A673 (cell line): Measurements from ENCODE around the gene CEACAM5. TPM values are rescaled to one million over a fixed set of nuclear protein-coding genes. Genes with fewer than 3 reads are reported as not detected.

Experiments used
- BruUV-seq: library from RNA; stranded (reverse); fragments of 400-500 nt; replicated peaks from 2 replicates; lab custom pipeline; 2021; lab: Mats Ljungman, UMichigan
- CTCF ChIA-PET: fragments of 300-600 bp; sonication (Branson Sonifier 250); formaldehyde crosslinking; loops from one replicate; lab custom pipeline; 2022; ENCODE audit warnings: antibody characterized with exemption; lab: Charles Lee
- POLR2A ChIA-PET: fragments of 300-600 bp; sonication (Branson Sonifier 250); formaldehyde crosslinking; loops from one replicate; lab custom pipeline; 2022; ENCODE audit warnings: antibody characterized with exemption; ENCODE audit not compliant: low non-redundant PET; lab: Charles Lee
- DNase-seq: peaks from one replicate; pipeline ENCODE4 v3.0.0-alpha.2; 2015; ENCODE audit warnings: low spot score
- H3K27ac ChIP-seq: fragments of 200-600 bp; sonication (generic); 2 replicates; pipeline ENCODE4 v1.5.1; 2016; ENCODE audit warnings: mixed run types, low read depth, mild to moderate bottlenecking, mixed read lengths, antibody characterized with exemption, low read length; ENCODE audit not compliant: poor library complexity, severe bottlenecking
- H3K27me3 ChIP-seq: fragments of 200-600 bp; sonication (generic); replicated peaks from 2 replicates; pipeline ENCODE4 v1.6.1; 2017; ENCODE audit warnings: mixed run types, low read depth, mild to moderate bottlenecking, mixed read lengths, antibody characterized with exemption, low read length; ENCODE audit not compliant: insufficient read depth, poor library complexity
- H3K36me3 ChIP-seq: fragments of 200-600 bp; sonication (generic); 2 replicates; pipeline ENCODE4 v1.6.1; 2016; ENCODE audit warnings: mixed run types, mild to moderate bottlenecking, mixed read lengths, antibody characterized with exemption, low read length; ENCODE audit not compliant: insufficient read depth, poor library complexity, severe bottlenecking
- H3K4me1 ChIP-seq: fragments of 200-600 bp; sonication (generic); 2 replicates; pipeline ENCODE4 v1.6.1; 2017; ENCODE audit warnings: mixed run types, mild to moderate bottlenecking, mixed read lengths, antibody characterized with exemption, low read length; ENCODE audit not compliant: insufficient read depth, poor library complexity, severe bottlenecking
- H3K4me3 ChIP-seq: fragments of 200-600 bp; sonication (generic); 2 replicates; pipeline ENCODE4 v1.5.1; 2016; ENCODE audit warnings: low read depth, mixed run types, mild to moderate bottlenecking, mixed read lengths, low read length; ENCODE audit not compliant: poor library complexity, severe bottlenecking
- H3K9me3 ChIP-seq: fragments of 200-600 bp; sonication (generic); 2 replicates; pipeline ENCODE4 v1.6.1; 2016; ENCODE audit warnings: mixed run types, low read depth, mild to moderate bottlenecking, mixed read lengths, antibody characterized with exemption, low read length; ENCODE audit not compliant: poor library complexity, severe bottlenecking
- CTCF ChIP-seq: fragments of 300-800, 200-600 bp; sonication (generic); conservative IDR thresholded peaks from 2 replicates; pipeline ENCODE4 v1.5.1; 2017; ENCODE audit warnings: low read depth, mild to moderate bottlenecking, antibody characterized with exemption, low read length, moderate library complexity, mixed read lengths
- EZH2 ChIP-seq: fragments of 200-600 bp; sonication (generic); IDR thresholded peaks from 2 replicates; pipeline ENCODE4 v1.6.1; 2017; ENCODE audit warnings: borderline replicate concordance, low read depth, mild to moderate bottlenecking, mixed read lengths, antibody characterized with exemption, low read length; ENCODE audit not compliant: poor library complexity, severe bottlenecking
- intact Hi-C: fragments of 100-400 bp; cut with micrococcal nuclease; formaldehyde crosslinking; loops from one replicate; pipeline ENCODE4 v1.10.0; 2022; ENCODE audit not compliant: unreplicated experiment
- total RNA-seq: library from RNA; stranded (reverse); gene quantifications from 2 replicates; pipeline ENCODE4 v1.2.3, GENCODE V29; 2021

The CEACAM5 gene
- total RNA-seq, 1 experiment from 2014 or later = 0.54 TPM

GRCh38 chr19:41705393-41706174, 2.8 kb upstream of the CEACAM5 start:
- CTCF ChIA-PET = no interaction called here

GRCh38 chr19:41706741-41707501, 1.5 kb upstream of the CEACAM5 start:
- BruUV-seq = no TSS peak
- Histone ChIP-seq H3K27me3 (no peaks in the 10 kb centered on the region), H3K4me3 (no peak overlapping the region), H3K36me3 (no peaks in the 10 kb centered on the region), H3K27ac (peak overlapping the region; percentile 53), H3K4me1 (peaks cover 23% of the 10 kb centered on the region), H3K9me3 (no peaks in the 10 kb centered on the region)
- CTCF ChIA-PET = interaction anchor here (0.6 to 1.1 kb wide), 8 partner anchors 9 to 125 kb away, joined by 3 to 21 read pairs (median 4); no protein-coding TSS in a partner anchor
- DNase-seq = peak; percentile 77
- POLR2A ChIA-PET = no interaction called here
- intact Hi-C loops = loop anchor here (1.0 kb wide), 1 partner anchor 39 kb away; no protein-coding TSS in a partner anchor
- TF ChIP-seq EZH2 (no peak), CTCF (peak; percentile 97)

More at GRCh38 chr19:41705393-41706174, 2.8 kb upstream of the CEACAM5 start:
- BruUV-seq = no TSS peak
- Histone ChIP-seq H3K36me3 (no peaks in the 10 kb centered on the region), H3K4me3 (no peak overlapping the region), H3K9me3 (no peaks in the 10 kb centered on the region), H3K27me3 (no peaks in the 10 kb centered on the region), H3K27ac (no peak overlapping the region), H3K4me1 (peaks cover 33% of the 10 kb centered on the region)
- POLR2A ChIA-PET = no interaction called here
- intact Hi-C loops = no loop called here
- TF ChIP-seq CTCF (no peak), EZH2 (no peak)
- peak; percentile 34 for DNase-seq

GRCh38 chr19:41707502-41707812, 969 bp upstream of the CEACAM5 start:
- no peaks in the 10 kb centered on the region for H3K36me3 ChIP-seq
- ChIA-PET POLR2A (no interaction called here), CTCF (interaction anchor here (0.6 to 1.1 kb wide), 5 partner anchors 9 to 125 kb away, joined by 3 to 21 read pairs (median 4); no protein-coding TSS in a partner anchor)
- no peak for DNase-seq
- no TSS peak for BruUV-seq
- no peaks in the 10 kb centered on the region for H3K27me3 ChIP-seq
- intact Hi-C loops = loop anchor here (1.0 kb wide), 1 partner anchor 39 kb away; no protein-coding TSS in a partner anchor
- H3K4me1 ChIP-seq = peaks cover 18% of the 10 kb centered on the region
- TF ChIP-seq CTCF = no peak
- TF ChIP-seq EZH2 = no peak
- H3K4me3 ChIP-seq = no peak overlapping the region
- no peaks in the 10 kb centered on the region for H3K9me3 ChIP-seq
- peak overlapping the region; percentile 53 for H3K27ac ChIP-seq
